Progenitor cell of endocrine pancreas (in vitro differentiated cells): ENCODE results near the gene DNER. TPM values are rescaled to one million over a fixed set of nuclear protein-coding genes. Genes with fewer than 3 reads are reported as not detected.
"Not testable (repeated sequence)": the region's sequence is repeated elsewhere in the genome, so short reads cannot be mapped to it uniquely, and the experiment has no call there.

Source experiments
- DNase-seq: peaks from one replicate; pipeline ENCODE4 v3.0.0; 2021; ENCODE audit warnings: low spot score; ENCODE audit not compliant: unreplicated experiment
- H3K27ac Mint-ChIP-seq: 2 replicates; pipeline ENCODE4 v1.8.0; 2021; ENCODE audit warnings: mild to moderate bottlenecking, moderate library complexity, mixed read lengths
- H3K27me3 Mint-ChIP-seq: 2 replicates; pipeline ENCODE4 v1.8.0; 2021; ENCODE audit warnings: mixed read lengths
- H3K36me3 Mint-ChIP-seq: 2 replicates; pipeline ENCODE4 v1.8.0; 2022; ENCODE audit warnings: mixed read lengths; ENCODE audit not compliant: insufficient read depth
- H3K4me1 Mint-ChIP-seq: 2 replicates; pipeline ENCODE4 v1.8.0; 2021; ENCODE audit warnings: low read depth, mixed read lengths
- H3K4me3 Mint-ChIP-seq: 2 replicates; pipeline ENCODE4 v1.8.0; 2021; ENCODE audit warnings: low read depth, mild to moderate bottlenecking, moderate library complexity, mixed read lengths
- H3K9me3 Mint-ChIP-seq: 2 replicates; pipeline ENCODE4 v1.8.0; 2021; ENCODE audit warnings: low read depth, mixed read lengths
- CTCF ChIP-seq: fragments of 200-600 bp; sonication (generic); IDR thresholded peaks from one replicate; pipeline ENCODE4 v1.5.0; 2021; ENCODE audit warnings: antibody characterized with exemption, mild to moderate bottlenecking; ENCODE audit not compliant: unreplicated experiment
- total RNA-seq: library from RNA; stranded (reverse); gene quantifications from 2 replicates; pipeline ENCODE4 v1.2.1, GENCODE V29; 2021

Gene DNER
- total RNA-seq, 1 donor from 2014 or later = 0.91 TPM

DNA sequence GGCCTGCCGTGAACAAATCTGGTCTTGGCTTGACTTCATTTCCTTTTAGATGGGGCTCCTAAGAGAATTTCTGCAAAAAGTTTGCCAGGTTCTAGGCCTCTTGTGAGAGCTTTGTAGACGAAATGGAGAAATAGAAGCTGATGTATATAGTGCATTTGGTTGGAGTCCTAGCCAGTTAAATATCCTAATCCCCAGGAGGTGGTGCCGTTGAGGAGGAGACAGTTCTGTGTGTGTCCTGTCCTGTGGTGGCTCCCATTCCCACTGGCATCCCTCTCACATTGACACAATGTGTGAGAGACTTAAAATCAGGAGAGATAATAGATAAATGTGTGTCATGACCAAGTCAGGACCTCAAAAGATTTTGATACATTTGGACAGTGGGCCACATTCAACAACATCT is 34.6 kb upstream of the DNER start:
- no peak for TF ChIP-seq CTCF
- no peak for DNase-seq
- Mint-ChIP-seq H3K4me1 (peaks cover 11% of the 10 kb centered on the region), H3K9me3 (peaks cover 9% of the 10 kb centered on the region), H3K36me3 (peaks cover 1% of the 10 kb centered on the region), H3K27me3 (no peaks in the 10 kb centered on the region), H3K27ac (no peak overlapping the region), H3K4me3 (no peak overlapping the region)

DNA sequence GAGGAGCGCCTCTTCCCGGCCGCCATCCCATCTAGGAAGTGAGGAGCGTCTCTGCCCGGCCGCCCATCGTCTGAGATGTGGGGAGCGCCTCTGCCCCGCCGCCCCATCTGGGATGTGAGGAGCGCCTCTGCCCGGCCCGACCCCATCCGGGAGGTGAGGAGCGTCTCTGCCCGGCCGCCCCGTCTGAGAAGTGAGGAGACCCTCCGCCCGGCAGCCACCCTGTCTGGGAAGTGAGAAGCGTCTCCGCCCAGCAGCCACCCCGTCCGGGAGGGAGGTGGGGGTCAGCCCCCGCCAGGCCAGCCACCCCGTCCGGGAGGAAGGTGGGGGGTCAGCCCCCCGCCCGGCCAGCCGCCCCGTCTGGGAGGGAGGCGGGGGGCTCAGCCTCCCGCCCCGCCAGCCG is 28.3 kb upstream of the DNER start:
- H3K27me3 Mint-ChIP-seq, H3K4me3 Mint-ChIP-seq, H3K36me3 Mint-ChIP-seq, DNase-seq, H3K27ac Mint-ChIP-seq, H3K4me1 Mint-ChIP-seq: not testable (repeated sequence)
- H3K9me3 Mint-ChIP-seq = peaks cover 21% of the 10 kb centered on the region

DNA sequence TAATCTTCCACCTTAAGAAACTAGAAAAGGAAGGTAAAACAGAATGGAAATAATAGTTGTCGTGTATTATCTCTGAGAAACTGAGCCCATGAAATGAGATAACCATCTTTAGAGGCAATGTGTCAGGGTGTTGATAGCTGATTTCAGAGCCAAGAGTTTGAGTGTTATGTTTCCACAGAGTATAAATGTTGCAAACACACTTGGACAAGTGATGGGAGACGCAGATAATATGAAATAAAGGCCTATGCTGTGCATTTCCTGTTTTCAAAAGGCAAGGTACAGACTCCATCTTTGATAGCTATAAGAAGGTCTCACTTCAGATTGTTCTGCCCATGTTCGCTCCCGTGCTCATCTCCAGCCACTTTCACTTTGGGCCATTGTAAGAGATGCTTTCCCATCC is 25.9 kb upstream of the DNER start:
- DNase-seq = no peak
- Mint-ChIP-seq H3K27ac (no peak overlapping the region), H3K4me3 (no peak overlapping the region), H3K4me1 (no peaks in the 10 kb centered on the region), H3K9me3 (peaks cover 27% of the 10 kb centered on the region), H3K36me3 (peaks cover 3% of the 10 kb centered on the region), H3K27me3 (no peaks in the 10 kb centered on the region)
- no peak for TF ChIP-seq CTCF

GRCh38 chr2:229738024-229738625 is 23.8 kb upstream of the DNER start:
- TF ChIP-seq CTCF = no peak
- Mint-ChIP-seq H3K9me3 (peaks cover 21% of the 10 kb centered on the region), H3K4me3 (no peak overlapping the region), H3K4me1 (no peaks in the 10 kb centered on the region), H3K36me3 (peaks cover 3% of the 10 kb centered on the region), H3K27me3 (no peaks in the 10 kb centered on the region), H3K27ac (no peak overlapping the region)
- no peak for DNase-seq

- peaks cover 17% of the 10 kb centered on the region for H3K9me3 Mint-ChIP-seq
- H3K27ac Mint-ChIP-seq = no peak overlapping the region
- peaks cover 3% of the 10 kb centered on the region for H3K36me3 Mint-ChIP-seq
Observed at GRCh38 chr2:229734410-229734809, 20.1 kb upstream of the DNER start.

More at GRCh38 chr2:229734410-229734809, 20.1 kb upstream of the DNER start:
- H3K4me1 Mint-ChIP-seq = no peaks in the 10 kb centered on the region
- no peak overlapping the region for H3K4me3 Mint-ChIP-seq
- TF ChIP-seq CTCF = no peak
- H3K27me3 Mint-ChIP-seq = no peaks in the 10 kb centered on the region
- DNase-seq = no peak
